ENCODE data around the gene VMO1. TPM values are rescaled to one million over a fixed set of nuclear protein-coding genes. Genes with fewer than 3 reads are reported as not detected.

VMO1 gene
- total and polyA plus RNA-seq, 2 donors (not counting 3 experiments of a cell fraction or from before 2014, with no cell fraction given), result 0.23 TPM; not detected in 1

DNA sequence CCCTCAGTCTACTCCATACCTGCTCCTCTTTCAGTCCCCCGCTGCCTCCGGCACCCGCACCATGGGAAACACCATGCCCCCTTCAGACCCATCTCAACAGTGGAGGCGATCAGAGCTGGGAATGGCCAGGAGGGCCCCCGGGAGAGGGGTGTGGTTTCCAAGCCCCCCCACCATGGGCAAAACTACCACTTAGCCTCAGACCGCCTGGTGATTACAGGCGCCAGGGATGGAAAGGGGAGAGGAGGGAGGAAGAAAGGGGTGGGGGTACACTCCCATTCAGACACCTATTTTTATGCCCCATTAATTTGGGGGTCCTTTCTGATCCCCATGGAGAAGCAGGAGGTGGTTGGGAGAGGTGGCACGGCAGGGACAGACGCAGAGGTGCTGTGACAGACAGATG is 16.1 kb upstream of the VMO1 start, which contains the start of gene C17orf114:
C17orf114 (minus strand) TSS at position 101 of the 400 bp plus-strand sequence.
- peaks cover 7% of the 10 kb centered on the region for H3K4me1 ChIP-seq (ENCODE audit: control insufficient read depth, extremely low read depth, insufficient read depth, low read length)
- H3K9ac ChIP-seq (replicated peaks; ENCODE audit: extremely low read depth, insufficient read depth, low read length), result no peak within 1 kb of the TSS
- POLR2A ChIA-PET, result no interaction called here
- no peak within 1 kb of the TSS for H2AFZ ChIP-seq (ENCODE audit: low read depth, low read length)
- TF ChIP-seq POLR2A (IDR thresholded peaks at IDR 0.05; ENCODE audit: low read depth, low read length) (no peak), JUN (IDR thresholded peaks at IDR 0.05; ENCODE audit: borderline replicate concordance, insufficient read depth, insufficient read length, low read depth) (no peak), CTCF (IDR thresholded peaks at IDR 0.05; ENCODE audit: extremely low read depth in 1 of 2, insufficient read depth in 1 of 2, low read depth in 1 of 2, low read length in 2 of 2) (no peak), MYC (IDR thresholded peaks at IDR 0.05; ENCODE audit: low read depth, low read length) (no peak), POLR2AphosphoS5 (IDR thresholded peaks at IDR 0.05; ENCODE audit: insufficient read depth, low read depth, low read length) (no peak), FOS (IDR thresholded peaks at IDR 0.05; ENCODE audit: borderline replicate concordance, insufficient read depth, low read length) (no peak), EZH2 (IDR thresholded peaks at IDR 0.05; ENCODE audit: borderline replicate concordance, low read depth, low read length, severe bottlenecking) (no peak), GATA2 (IDR thresholded peaks at IDR 0.05; ENCODE audit: insufficient read depth, insufficient read length, low read depth, low read length) (no peak)
- TF ChIP-seq, protein P1, sequence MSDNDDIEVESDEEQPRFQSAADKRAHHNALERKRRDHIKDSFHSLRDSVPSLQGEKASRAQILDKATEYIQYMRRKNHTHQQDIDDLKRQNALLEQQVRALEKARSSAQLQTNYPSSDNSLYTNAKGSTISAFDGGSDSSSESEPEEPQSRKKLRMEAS (IDR thresholded peaks at IDR 0.05; ENCODE audit: insufficient read depth, insufficient read length), result no peak
- no peak within 1 kb of the TSS for H3K4me3 ChIP-seq (replicated peaks in 1 of 3; ENCODE audit: insufficient read depth in 1 of 3, low read depth in 1 of 3, low read length in 3 of 3)
- H3K4me2 ChIP-seq (ENCODE audit: insufficient read depth, low read length), result no peak within 1 kb of the TSS
- no peaks in the 10 kb centered on the region for H3K9me3 ChIP-seq (replicated peaks; ENCODE audit: control insufficient read depth, insufficient read depth, low read length)
- H3K9me1 ChIP-seq (replicated peaks; ENCODE audit: control insufficient read depth, extremely low read depth, insufficient read depth, low read length), result no peaks in the 10 kb centered on the region
- dilution Hi-C loops (cut with MboI; ENCODE audit: extremely low pct_ligation_motif_present, low sequenced_read_pairs) (no loop called here), intact Hi-C loops (cut with micrococcal nuclease) (no loop called here)
- H4K20me1 ChIP-seq (replicated peaks; ENCODE audit: control insufficient read depth, extremely low read depth, insufficient read depth, low read length), result no peaks in the 10 kb centered on the region
- FAIRE-seq, result no peak
- peaks cover 7 to 13% of the 10 kb centered on the region in 2 experiments for H3K36me3 ChIP-seq (ENCODE audit: control insufficient read depth in 2 of 2, extremely low read depth in 1 of 2, insufficient read depth in 2 of 2, low read length in 2 of 2)
- no TSS peak for BruUV-seq (replicated peaks)
- no peak for DNase-seq (ENCODE audit: low read depth, low spot score)
- CTCF ChIA-PET, result no interaction called here
- H3K79me2 ChIP-seq (ENCODE audit: control insufficient read depth, insufficient read depth, low read length), result peaks cover 2% of the 10 kb centered on the region
- H3K27ac ChIP-seq (ENCODE audit: insufficient read depth, low read depth, low read length), result no peak within 1 kb of the TSS
- H3K27me3 ChIP-seq (ENCODE audit: control insufficient read depth in 2 of 2, insufficient read depth in 2 of 2, low read length in 2 of 2), result no peaks in the 10 kb centered on the region
